Esophagus squamous epithelium (tissue), 4 donors: Measurements from ENCODE around the gene CACNA1F.

Source experiments
- POLR2A ChIP-seq, 4 donors: fragments of 450-650 bp; IDR thresholded peaks; one replicate each; pipeline ENCODE4 v1.6.1; 2017; ENCODE audit warnings: antibody characterized with exemption in 4 of 4, mild to moderate bottlenecking in 4 of 4, moderate library complexity in 3 of 4
- TF ChIP-seq, protein P1 (sequence below), 6 experiments: fragments of 450-650 bp in 4 of 6; fragments of 200-600 bp in 2 of 6; sonication (generic) in 2 of 6; IDR thresholded peaks; one replicate each; pipeline ENCODE4 v1.5.1; 2016 to 2019; ENCODE audit warnings: antibody characterized with exemption in 6 of 6, mild to moderate bottlenecking in 4 of 6, moderate library complexity in 4 of 6

DNA sequence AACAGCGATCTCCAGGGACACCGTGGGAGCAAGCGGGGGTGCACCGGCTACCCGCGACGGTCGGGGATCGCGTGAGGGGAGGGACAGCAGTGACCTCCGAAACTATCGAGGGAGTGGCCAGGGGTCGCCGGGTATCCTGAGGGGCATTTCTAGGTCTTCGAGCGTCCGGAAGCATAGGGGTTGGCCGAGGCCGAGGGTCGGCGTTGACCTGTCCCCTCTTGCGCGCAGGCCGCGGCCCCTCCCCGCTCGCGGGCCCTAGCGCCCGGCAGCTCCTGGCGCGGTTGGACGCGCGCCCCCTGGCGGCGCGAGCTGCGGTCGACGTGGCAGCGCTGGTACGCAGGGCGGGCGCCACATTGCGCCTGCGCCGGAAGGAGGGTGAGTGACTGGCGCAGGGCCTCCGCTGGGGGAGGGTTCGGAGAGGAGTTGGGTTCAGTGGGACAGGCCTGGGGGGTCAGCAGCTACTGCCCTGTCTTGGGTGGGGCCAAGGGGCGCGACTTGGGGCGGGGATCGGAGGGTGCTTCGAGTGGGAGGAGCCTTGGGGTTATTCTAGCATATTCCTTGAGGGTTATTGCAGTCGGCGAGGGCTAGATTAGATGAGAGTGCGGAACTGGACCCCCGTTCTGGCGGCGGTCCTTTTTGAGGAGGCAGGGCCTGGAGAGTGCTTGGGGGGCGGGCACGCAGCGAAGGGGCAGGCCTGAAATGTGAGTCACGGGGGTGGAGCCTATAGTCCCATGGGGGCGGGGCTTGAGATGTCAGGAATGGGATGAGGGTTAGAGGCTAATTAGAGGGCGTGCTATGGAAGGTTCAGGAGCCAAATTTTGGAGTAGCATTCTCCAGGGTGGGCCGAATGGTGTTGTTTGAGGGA is 69.4 kb downstream of the CACNA1F start:
- TF ChIP-seq POLR2A (IDR thresholded peaks at IDR 0.05), result peak in 3 of 4 donors; percentile 31 to 78 (median 55)
- TF ChIP-seq, protein P1, sequence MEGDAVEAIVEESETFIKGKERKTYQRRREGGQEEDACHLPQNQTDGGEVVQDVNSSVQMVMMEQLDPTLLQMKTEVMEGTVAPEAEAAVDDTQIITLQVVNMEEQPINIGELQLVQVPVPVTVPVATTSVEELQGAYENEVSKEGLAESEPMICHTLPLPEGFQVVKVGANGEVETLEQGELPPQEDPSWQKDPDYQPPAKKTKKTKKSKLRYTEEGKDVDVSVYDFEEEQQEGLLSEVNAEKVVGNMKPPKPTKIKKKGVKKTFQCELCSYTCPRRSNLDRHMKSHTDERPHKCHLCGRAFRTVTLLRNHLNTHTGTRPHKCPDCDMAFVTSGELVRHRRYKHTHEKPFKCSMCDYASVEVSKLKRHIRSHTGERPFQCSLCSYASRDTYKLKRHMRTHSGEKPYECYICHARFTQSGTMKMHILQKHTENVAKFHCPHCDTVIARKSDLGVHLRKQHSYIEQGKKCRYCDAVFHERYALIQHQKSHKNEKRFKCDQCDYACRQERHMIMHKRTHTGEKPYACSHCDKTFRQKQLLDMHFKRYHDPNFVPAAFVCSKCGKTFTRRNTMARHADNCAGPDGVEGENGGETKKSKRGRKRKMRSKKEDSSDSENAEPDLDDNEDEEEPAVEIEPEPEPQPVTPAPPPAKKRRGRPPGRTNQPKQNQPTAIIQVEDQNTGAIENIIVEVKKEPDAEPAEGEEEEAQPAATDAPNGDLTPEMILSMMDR (IDR thresholded peaks at IDR 0.05), result peak; percentile 52 to 96 (median 91)
